ENCODE data around the gene PPTC7. TPM values are rescaled to one million over a fixed set of nuclear protein-coding genes. Genes with fewer than 3 reads are reported as not detected.

Gene PPTC7
- total and polyA plus RNA-seq, 2 of the 13 experiments (the other 11 are each of a cell fraction or from before 2014, with no cell fraction given) = 4.8 to 12.3 TPM

DNA sequence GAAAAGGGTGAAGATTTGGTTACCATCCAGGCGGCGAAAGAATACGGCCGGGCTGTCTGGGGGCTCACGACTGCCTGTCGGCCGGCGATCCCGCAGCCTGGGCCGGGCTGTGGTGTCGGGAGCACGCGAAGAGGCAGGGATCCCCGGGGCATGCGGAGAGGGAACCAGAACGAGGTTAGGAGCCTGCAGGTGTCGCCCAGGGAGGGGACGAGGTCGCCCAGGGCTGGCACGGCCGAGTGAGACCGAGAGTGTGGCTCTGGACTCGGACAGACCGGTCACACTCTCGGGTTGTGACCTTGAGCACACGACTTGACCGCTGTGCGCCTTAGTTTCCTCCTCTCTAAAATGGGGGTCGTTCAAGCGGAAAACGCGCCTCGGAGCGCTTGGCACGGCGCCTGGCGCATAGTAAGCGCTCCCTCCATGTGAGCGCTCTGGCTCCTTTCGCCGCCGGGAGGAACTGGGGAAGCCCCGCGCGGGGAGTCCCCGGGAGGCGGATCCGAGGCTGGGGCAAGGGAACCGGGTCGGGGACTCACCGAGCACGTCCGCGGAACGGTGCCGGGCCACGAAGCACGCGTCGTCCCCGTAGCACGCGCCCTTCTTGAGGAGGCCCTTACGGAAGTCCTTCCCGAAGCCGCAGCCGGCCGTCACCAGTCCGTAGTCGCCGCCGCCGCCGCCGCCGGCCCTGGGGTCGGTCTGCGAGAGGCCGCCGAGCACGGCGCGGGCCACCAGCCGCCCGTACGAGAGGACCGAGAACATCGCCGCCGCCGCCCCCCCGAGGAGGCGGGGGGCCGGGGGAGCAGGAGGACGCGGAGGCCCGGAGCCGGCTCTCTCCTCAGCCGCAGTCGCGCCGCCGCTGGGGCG lies 612 bp downstream of the PPTC7 start (continued):
- TF ChIP-seq, protein P1, sequence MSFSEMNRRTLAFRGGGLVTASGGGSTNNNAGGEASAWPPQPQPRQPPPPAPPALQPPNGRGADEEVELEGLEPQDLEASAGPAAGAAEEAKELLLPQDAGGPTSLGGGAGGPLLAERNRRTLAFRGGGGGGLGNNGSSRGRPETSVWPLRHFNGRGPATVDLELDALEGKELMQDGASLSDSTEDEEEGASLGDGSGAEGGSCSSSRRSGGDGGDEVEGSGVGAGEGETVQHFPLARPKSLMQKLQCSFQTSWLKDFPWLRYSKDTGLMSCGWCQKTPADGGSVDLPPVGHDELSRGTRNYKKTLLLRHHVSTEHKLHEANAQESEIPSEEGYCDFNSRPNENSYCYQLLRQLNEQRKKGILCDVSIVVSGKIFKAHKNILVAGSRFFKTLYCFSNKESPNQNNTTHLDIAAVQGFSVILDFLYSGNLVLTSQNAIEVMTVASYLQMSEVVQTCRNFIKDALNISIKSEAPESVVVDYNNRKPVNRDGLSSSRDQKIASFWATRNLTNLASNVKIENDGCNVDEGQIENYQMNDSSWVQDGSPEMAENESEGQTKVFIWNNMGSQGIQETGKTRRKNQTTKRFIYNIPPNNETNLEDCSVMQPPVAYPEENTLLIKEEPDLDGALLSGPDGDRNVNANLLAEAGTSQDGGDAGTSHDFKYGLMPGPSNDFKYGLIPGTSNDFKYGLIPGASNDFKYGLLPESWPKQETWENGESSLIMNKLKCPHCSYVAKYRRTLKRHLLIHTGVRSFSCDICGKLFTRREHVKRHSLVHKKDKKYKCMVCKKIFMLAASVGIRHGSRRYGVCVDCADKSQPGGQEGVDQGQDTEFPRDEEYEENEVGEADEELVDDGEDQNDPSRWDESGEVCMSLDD (CRISPR knock-in tag; IDR thresholded peaks at IDR 0.05; ENCODE audit: borderline replicate concordance) = 0 out of 2 replicates have a peak, but pooled peaks have one; percentile 19
- TF ChIP-seq ZNF543 (CRISPR knock-in tag; IDR thresholded peaks at IDR 0.05) (peak; percentile 71), IRX3 (CRISPR knock-in tag; IDR thresholded peaks at IDR 0.05; ENCODE audit: borderline replicate concordance, low read depth) (0 out of 2 replicates have a peak, but pooled peaks have one; percentile 41), CBX5 (CRISPR knock-in tag; IDR thresholded peaks at IDR 0.05; ENCODE audit: borderline replicate concordance) (no peak), REL (CRISPR knock-in tag; conservative IDR thresholded peaks at IDR 0.05) (no peak), KLF15 (CRISPR knock-in tag; IDR thresholded peaks at IDR 0.05; ENCODE audit: borderline replicate concordance) (no peak), HNRNPLL (IDR thresholded peaks at IDR 0.05; ENCODE audit: low read depth, low read length, poor library complexity, severe bottlenecking) (peak; percentile 35), CCAR2 (optimal IDR thresholded peaks at IDR 0.05; ENCODE audit: low read depth, low read length) (no peak), POLR2AphosphoS5 (IDR thresholded peaks at IDR 0.05; ENCODE audit: low read depth, low read length) (no peak), NPAS2 (CRISPR knock-in tag; IDR thresholded peaks at IDR 0.05; ENCODE audit: borderline replicate concordance) (no peak), IRF2 (CRISPR knock-in tag; IDR thresholded peaks at IDR 0.05) (no peak), PCBP2 (optimal IDR thresholded peaks at IDR 0.05; ENCODE audit: low read depth, low read length, poor library complexity, severe bottlenecking) (no peak), ZNF670 (CRISPR knock-in tag; IDR thresholded peaks at IDR 0.05; ENCODE audit: borderline replicate concordance) (no peak), ZNF430 (CRISPR knock-in tag; IDR thresholded peaks at IDR 0.05) (no peak)
- TF ChIP-seq, protein P2, sequence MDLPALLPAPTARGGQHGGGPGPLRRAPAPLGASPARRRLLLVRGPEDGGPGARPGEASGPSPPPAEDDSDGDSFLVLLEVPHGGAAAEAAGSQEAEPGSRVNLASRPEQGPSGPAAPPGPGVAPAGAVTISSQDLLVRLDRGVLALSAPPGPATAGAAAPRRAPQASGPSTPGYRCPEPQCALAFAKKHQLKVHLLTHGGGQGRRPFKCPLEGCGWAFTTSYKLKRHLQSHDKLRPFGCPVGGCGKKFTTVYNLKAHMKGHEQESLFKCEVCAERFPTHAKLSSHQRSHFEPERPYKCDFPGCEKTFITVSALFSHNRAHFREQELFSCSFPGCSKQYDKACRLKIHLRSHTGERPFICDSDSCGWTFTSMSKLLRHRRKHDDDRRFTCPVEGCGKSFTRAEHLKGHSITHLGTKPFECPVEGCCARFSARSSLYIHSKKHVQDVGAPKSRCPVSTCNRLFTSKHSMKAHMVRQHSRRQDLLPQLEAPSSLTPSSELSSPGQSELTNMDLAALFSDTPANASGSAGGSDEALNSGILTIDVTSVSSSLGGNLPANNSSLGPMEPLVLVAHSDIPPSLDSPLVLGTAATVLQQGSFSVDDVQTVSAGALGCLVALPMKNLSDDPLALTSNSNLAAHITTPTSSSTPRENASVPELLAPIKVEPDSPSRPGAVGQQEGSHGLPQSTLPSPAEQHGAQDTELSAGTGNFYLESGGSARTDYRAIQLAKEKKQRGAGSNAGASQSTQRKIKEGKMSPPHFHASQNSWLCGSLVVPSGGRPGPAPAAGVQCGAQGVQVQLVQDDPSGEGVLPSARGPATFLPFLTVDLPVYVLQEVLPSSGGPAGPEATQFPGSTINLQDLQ (CRISPR knock-in tag; IDR thresholded peaks at IDR 0.05) = 0 out of 2 replicates have a peak, but pooled peaks have one; percentile 60
- TF ChIP-seq, protein P3, sequence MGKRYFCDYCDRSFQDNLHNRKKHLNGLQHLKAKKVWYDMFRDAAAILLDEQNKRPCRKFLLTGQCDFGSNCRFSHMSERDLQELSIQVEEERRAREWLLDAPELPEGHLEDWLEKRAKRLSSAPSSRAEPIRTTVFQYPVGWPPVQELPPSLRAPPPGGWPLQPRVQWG (CRISPR knock-in tag; IDR thresholded peaks at IDR 0.05; ENCODE audit: borderline replicate concordance, low read depth) = no peak
- TF ChIP-seq, protein P4, sequence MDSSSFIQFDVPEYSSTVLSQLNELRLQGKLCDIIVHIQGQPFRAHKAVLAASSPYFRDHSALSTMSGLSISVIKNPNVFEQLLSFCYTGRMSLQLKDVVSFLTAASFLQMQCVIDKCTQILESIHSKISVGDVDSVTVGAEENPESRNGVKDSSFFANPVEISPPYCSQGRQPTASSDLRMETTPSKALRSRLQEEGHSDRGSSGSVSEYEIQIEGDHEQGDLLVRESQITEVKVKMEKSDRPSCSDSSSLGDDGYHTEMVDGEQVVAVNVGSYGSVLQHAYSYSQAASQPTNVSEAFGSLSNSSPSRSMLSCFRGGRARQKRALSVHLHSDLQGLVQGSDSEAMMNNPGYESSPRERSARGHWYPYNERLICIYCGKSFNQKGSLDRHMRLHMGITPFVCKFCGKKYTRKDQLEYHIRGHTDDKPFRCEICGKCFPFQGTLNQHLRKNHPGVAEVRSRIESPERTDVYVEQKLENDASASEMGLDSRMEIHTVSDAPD (CRISPR knock-in tag; IDR thresholded peaks at IDR 0.05) = no peak
- TF ChIP-seq, protein P5, sequence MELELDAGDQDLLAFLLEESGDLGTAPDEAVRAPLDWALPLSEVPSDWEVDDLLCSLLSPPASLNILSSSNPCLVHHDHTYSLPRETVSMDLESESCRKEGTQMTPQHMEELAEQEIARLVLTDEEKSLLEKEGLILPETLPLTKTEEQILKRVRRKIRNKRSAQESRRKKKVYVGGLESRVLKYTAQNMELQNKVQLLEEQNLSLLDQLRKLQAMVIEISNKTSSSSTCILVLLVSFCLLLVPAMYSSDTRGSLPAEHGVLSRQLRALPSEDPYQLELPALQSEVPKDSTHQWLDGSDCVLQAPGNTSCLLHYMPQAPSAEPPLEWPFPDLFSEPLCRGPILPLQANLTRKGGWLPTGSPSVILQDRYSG (CRISPR knock-in tag; IDR thresholded peaks at IDR 0.05) = no peak
- TF ChIP-seq, protein P6, sequence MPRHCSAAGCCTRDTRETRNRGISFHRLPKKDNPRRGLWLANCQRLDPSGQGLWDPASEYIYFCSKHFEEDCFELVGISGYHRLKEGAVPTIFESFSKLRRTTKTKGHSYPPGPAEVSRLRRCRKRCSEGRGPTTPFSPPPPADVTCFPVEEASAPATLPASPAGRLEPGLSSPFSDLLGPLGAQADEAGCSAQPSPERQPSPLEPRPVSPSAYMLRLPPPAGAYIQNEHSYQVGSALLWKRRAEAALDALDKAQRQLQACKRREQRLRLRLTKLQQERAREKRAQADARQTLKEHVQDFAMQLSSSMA (CRISPR knock-in tag; IDR thresholded peaks at IDR 0.05) = no peak
